ENCODE results near the gene CCNY.

The CCNY gene

DNA sequence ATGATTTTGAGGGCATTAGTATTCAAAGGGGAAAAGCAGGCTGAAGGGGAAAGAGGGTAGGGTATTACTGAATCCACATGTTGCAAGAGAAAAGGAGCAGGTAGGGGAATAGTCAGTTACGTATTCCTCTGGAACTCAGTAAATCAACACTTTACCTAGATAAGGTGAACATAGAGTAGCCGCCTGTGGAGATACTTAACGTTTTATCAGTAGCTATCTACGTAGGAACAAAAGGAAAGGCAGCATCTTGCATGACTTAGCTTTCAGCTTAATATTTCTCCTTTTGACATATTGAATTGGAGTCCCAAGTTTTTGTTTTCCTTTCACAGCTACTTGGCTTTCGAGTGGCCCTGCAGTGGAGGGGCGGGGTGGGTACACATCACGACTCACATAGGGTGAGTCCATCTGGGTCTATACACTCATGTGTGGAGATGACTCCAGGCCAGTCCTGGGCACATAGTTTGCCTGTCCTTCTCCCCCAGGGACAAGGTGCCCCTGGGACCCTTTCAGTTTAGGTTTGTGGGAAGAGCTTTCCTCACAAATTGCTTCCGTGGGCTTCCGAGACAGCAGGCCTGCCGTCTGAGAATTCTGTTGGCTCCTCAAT lies 48.1 kb downstream of the CCNY start:
- TF ChIP-seq, protein P1, sequence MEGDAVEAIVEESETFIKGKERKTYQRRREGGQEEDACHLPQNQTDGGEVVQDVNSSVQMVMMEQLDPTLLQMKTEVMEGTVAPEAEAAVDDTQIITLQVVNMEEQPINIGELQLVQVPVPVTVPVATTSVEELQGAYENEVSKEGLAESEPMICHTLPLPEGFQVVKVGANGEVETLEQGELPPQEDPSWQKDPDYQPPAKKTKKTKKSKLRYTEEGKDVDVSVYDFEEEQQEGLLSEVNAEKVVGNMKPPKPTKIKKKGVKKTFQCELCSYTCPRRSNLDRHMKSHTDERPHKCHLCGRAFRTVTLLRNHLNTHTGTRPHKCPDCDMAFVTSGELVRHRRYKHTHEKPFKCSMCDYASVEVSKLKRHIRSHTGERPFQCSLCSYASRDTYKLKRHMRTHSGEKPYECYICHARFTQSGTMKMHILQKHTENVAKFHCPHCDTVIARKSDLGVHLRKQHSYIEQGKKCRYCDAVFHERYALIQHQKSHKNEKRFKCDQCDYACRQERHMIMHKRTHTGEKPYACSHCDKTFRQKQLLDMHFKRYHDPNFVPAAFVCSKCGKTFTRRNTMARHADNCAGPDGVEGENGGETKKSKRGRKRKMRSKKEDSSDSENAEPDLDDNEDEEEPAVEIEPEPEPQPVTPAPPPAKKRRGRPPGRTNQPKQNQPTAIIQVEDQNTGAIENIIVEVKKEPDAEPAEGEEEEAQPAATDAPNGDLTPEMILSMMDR (IDR thresholded peaks at IDR 0.05; ENCODE audit: control insufficient read depth, extremely low read depth, insufficient read depth) = no peak
- DNase-seq (ENCODE audit: low read depth) = no peak
- H3K4me3 ChIP-seq (ENCODE audit: low read depth, low read length) = no peak overlapping the region

DNA sequence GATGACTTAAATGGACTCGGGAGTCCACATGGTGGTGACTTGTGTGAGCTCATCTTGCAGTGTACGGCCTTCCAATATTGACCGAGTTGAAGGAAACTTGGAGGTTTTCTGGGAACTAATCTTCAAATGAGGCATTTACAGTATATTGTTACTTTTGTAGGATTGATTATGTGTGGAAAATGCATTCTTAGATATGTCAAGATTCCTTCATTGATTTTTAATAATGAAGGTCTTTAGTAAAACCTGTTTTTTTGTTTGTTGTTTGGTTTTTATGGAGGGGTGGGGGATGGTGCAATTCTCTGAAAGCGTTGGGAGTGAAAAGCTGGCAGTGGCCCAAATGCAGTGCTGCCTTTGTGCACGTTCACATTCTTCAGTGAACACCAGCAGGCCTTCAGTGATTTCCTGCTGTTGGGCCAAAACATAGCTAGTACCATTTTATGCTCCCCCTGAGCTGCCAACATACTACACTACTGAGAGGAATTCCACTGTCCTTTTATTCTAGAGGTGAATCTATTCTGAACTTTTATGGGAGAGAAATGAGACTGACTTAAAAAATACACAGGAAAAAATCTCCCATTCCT lies 50.4 kb downstream of the CCNY start:
- H3K4me3 ChIP-seq (ENCODE audit: low read depth, low read length) = no peak overlapping the region
- peak; percentile 25 for DNase-seq (ENCODE audit: low read depth)
- TF ChIP-seq, protein P1 (IDR thresholded peaks at IDR 0.05; ENCODE audit: control insufficient read depth, extremely low read depth, insufficient read depth) = no peak

DNA sequence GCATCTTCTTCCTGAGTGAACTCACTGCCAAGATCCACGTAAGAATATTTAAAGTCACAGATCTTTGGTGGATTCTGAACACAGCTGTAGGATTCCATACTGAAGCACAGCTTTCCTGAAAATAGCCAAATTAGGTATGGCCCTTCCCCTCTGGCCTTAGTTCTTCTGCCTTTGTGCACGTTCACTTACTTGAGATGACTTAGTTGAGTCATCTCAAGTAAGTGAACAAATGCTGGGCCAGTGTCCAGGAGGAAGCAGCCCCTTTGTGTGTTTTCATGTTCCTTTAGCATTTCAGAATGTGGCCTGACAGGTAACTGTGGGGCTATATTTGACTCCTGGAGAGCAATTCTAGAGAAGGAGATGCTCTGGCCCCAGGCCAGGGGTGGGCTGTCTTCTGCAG lies 51.5 kb downstream of the CCNY start:
- TF ChIP-seq, protein P1 (IDR thresholded peaks at IDR 0.05; ENCODE audit: control insufficient read depth, extremely low read depth, insufficient read depth) = no peak
- DNase-seq (ENCODE audit: low read depth) = peak; percentile 43
- no peak overlapping the region for H3K4me3 ChIP-seq (ENCODE audit: low read depth, low read length)

DNA sequence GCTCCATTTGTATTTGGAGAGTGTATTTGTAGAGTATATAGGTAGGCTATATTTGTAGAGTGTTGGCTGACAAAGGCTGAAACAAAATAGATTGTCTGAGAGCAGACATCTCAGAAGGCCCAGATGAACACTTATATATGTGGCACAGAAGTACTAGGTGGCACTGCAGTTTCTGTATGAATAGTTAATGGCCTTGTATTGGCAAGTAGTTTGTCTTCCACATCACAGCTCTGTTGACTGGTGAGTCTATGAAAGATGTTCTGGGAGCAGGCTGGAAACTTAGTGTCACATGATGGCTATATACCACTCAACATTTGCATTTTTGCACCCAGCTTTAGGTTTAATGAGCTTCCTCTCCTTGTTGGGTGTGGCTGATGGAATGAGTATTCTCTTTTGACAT lies 51.9 kb downstream of the CCNY start:
- DNase-seq (ENCODE audit: low read depth) = no peak
- TF ChIP-seq, protein P1 (IDR thresholded peaks at IDR 0.05; ENCODE audit: control insufficient read depth, extremely low read depth, insufficient read depth) = no peak
- no peak overlapping the region for H3K4me3 ChIP-seq (ENCODE audit: low read depth, low read length)

DNA sequence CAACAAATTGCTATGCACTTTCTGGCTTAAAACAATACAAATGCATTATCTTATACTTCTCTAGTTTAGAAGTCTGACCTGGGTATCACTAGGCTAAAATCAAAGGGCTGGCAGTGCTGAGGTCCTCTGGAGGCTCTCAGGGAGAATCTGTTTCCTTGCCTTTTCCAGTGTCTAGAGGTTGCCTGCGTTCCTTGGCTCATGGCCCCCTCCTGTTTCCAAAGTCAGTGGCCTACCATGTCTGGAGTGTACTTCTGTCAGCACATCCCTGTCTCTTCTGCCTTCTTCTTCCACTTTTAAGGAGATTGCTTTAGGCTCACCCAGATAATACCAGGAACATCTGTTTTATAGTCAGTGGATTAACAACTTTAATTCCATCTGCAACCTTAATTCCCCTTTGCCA lies 52.4 kb downstream of the CCNY start:
- H3K4me3 ChIP-seq (ENCODE audit: low read depth, low read length) = no peak overlapping the region
- DNase-seq (ENCODE audit: low read depth) = no peak
- TF ChIP-seq, protein P1 (IDR thresholded peaks at IDR 0.05; ENCODE audit: control insufficient read depth, extremely low read depth, insufficient read depth) = no peak

DNA sequence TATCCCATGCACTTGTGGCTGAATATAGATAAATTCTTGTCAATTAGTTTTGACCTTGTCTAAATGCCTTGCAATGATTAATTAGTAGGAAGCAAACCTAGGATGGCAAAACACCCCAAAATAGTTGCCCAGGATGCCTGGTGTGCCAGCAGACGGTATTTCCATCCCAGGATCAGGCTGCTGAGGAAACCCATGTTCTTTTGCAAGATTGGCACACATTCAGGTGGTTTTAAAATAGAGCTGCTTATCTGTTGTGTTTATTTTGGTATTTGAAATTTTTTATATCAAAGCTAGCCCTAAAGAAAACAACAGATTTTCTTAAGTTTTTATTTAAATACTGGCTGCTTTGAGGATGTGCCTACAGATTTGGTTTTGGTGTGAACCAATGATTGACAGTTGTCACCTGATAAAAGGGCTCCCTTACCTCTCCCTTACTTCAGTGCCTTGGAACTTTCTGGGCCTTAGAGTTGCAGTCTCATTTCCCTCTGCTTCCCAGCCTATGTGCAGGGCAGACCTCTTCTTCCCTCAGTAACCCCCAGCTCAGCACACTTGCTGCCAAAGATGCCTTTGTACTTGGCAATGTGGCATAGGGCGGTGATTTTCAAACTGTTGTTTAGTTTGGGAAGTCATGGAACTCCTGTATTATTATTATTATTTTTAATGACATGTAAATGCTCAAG lies 54.0 kb downstream of the CCNY start:
- H3K4me3 ChIP-seq (ENCODE audit: low read depth, low read length) = no peak overlapping the region
- DNase-seq (ENCODE audit: low read depth) = no peak
- TF ChIP-seq, protein P1 (IDR thresholded peaks at IDR 0.05; ENCODE audit: control insufficient read depth, extremely low read depth, insufficient read depth) = no peak

Measured in LNCaP clone FGC (cell line).